Breast epithelium (tissue), 4 donors: Measurements from ENCODE around the gene OAS1. TPM values are rescaled to one million over a fixed set of nuclear protein-coding genes. Genes with fewer than 3 reads are reported as not detected.
"Not testable (repeated sequence)": the region's sequence is repeated elsewhere in the genome, so short reads cannot be mapped to it uniquely, and the experiment has no call there.

Experiments used
- DNase-seq, 2 donors: peaks; one replicate each; pipeline ENCODE4 v3.0.0-alpha.2; 2019; ENCODE audit warnings: low spot score in 2 of 2
- H3K27ac ChIP-seq, 2 donors: fragments of 200-600 bp; sonication (generic) in 1 of 2; one replicate each; pipeline ENCODE4 v1.5.1; 2016 to 2019; ENCODE audit warnings: mild to moderate bottlenecking in 1 of 2
- H3K27me3 ChIP-seq, 2 donors: fragments of 200-600 bp; sonication (generic) in 1 of 2; one replicate each; pipeline versions ENCODE4 v1.5.1 to v1.6.0; 2017 to 2019; ENCODE audit warnings: control low read depth in 1 of 2, mild to moderate bottlenecking in 1 of 2
- H3K36me3 ChIP-seq: fragments of 200-600 bp; one replicate; pipeline ENCODE4 v1.5.1; 2019
- H3K4me1 ChIP-seq, 2 donors: fragments of 200-600 bp; sonication (generic); one replicate each; pipeline ENCODE4 v1.5.1; 2016 to 2019; ENCODE audit warnings: control low read depth in 1 of 2
- H3K4me3 ChIP-seq, 3 donors: fragments of 200-600 bp; sonication (generic); 1 replicate in 2 of 3; 2 replicates in 1 of 3; pipeline ENCODE4 v1.5.1; 2016 to 2019; ENCODE audit warnings: mild to moderate bottlenecking in 3 of 3, moderate library complexity in 2 of 3
- H3K9me3 ChIP-seq, 2 donors: fragments of 200-600 bp; sonication (generic) in 1 of 2; one replicate each; pipeline ENCODE4 v1.5.1; 2016 to 2019; ENCODE audit warnings: control low read depth in 1 of 2
- CTCF ChIP-seq, 3 donors: fragments of 450-650 bp; IDR thresholded peaks; one replicate each; pipeline ENCODE4 v1.5.1; 2016 to 2017; ENCODE audit warnings: antibody characterized with exemption in 3 of 3, mild to moderate bottlenecking in 3 of 3, moderate library complexity in 3 of 3
- POLR2A ChIP-seq: fragments of 450-650 bp; IDR thresholded peaks from one replicate; pipeline ENCODE4 v1.6.1; 2016; ENCODE audit warnings: antibody characterized with exemption, mild to moderate bottlenecking, moderate library complexity
- POLR2AphosphoS5 ChIP-seq, 3 donors: sonication (generic); formaldehyde crosslinking; IDR thresholded peaks; one replicate each; pipeline ENCODE4 v1.6.1; 2017; ENCODE audit warnings: antibody characterized with exemption in 3 of 3
- intact Hi-C: fragments of 100-400 bp; cut with DNase I; formaldehyde crosslinking; loops from one replicate; pipeline ENCODE4 v1.15.1; 2023; ENCODE audit warnings: low total_unique reads
- total RNA-seq, 3 donors: library from RNA; depleted of rRNA; stranded (reverse); fragments of >200 nt; gene quantifications; one replicate each; pipeline ENCODE4 v1.1.0, GENCODE V29; 2016

OAS1 gene
- total RNA-seq, 3 donors from 2014 or later = 21.4 to 39.4 (median 23.3) TPM

- Histone ChIP-seq H3K27ac (peak overlapping the region; percentile 62 to 84), H3K27me3 (no peaks in the 10 kb centered on the region), H3K4me3 (peak overlapping the region; percentile 41 to 76 (median 53)), H3K36me3 (no peaks in the 10 kb centered on the region), H3K9me3 (peaks cover 0 to 3% of the 10 kb centered on the region in 2 donors), H3K4me1 (peaks cover 0 to 5% of the 10 kb centered on the region in 2 donors)
- TF ChIP-seq POLR2AphosphoS5 (IDR thresholded peaks at IDR 0.05) = no peak
- TF ChIP-seq CTCF (IDR thresholded peaks at IDR 0.05) = no peak
- TF ChIP-seq POLR2A = no peak
- intact Hi-C loops = no loop called here
- no peak for DNase-seq
Measured at GRCh38 chr12:112907415-112908157, 824 bp downstream of the OAS1 start.

GRCh38 chr12:112908548-112908947, 1.8 kb downstream of the OAS1 start:
- Histone ChIP-seq H3K27me3 (no peaks in the 10 kb centered on the region), H3K9me3 (peaks cover 7 to 13% of the 10 kb centered on the region in 2 donors), H3K27ac (no peak overlapping the region), H3K4me1 (peaks cover 0 to 5% of the 10 kb centered on the region in 2 donors), H3K4me3 (peak overlapping the region in 2 of 3 donors; percentile 53 to 76), H3K36me3 (no peaks in the 10 kb centered on the region)
- intact Hi-C loops = no loop called here
- no peak for DNase-seq
- TF ChIP-seq POLR2A (no peak), POLR2AphosphoS5 (IDR thresholded peaks at IDR 0.05) (no peak), CTCF (IDR thresholded peaks at IDR 0.05) (no peak)

GRCh38 chr12:112909693-112910092, 2.9 kb downstream of the OAS1 start:
- no peak overlapping the region for H3K27ac ChIP-seq
- H3K4me1 ChIP-seq = peaks cover 0 to 5% of the 10 kb centered on the region in 2 donors
- no peaks in the 10 kb centered on the region for H3K27me3 ChIP-seq
- peaks cover 7 to 20% of the 10 kb centered on the region in 2 donors for H3K9me3 ChIP-seq
- H3K36me3 ChIP-seq = no peaks in the 10 kb centered on the region
- DNase-seq = no peak
- intact Hi-C loops = no loop called here
- TF ChIP-seq POLR2A (no peak), CTCF (IDR thresholded peaks at IDR 0.05) (no peak), POLR2AphosphoS5 (IDR thresholded peaks at IDR 0.05) (no peak)
- H3K4me3 ChIP-seq = no peak overlapping the region

GRCh38 chr12:112913038-112913688, 6.4 kb downstream of the OAS1 start:
- no peaks in the 10 kb centered on the region for H3K27me3 ChIP-seq
- no peak overlapping the region for H3K27ac ChIP-seq
- no peak overlapping the region for H3K4me3 ChIP-seq
- no peak for DNase-seq
- H3K9me3 ChIP-seq = peaks cover 7 to 20% of the 10 kb centered on the region in 2 donors
- TF ChIP-seq POLR2A (no peak), CTCF (IDR thresholded peaks at IDR 0.05) (no peak), POLR2AphosphoS5 (IDR thresholded peaks at IDR 0.05) (no peak)
- no peaks in the 10 kb centered on the region for H3K4me1 ChIP-seq
- intact Hi-C loops = no loop called here
- no peaks in the 10 kb centered on the region for H3K36me3 ChIP-seq

- intact Hi-C loops, H3K27me3 ChIP-seq, H3K4me3 ChIP-seq, DNase-seq, H3K27ac ChIP-seq, H3K4me1 ChIP-seq, H3K36me3 ChIP-seq: not testable (repeated sequence)
- peaks cover 7 to 20% of the 10 kb centered on the region in 2 donors for H3K9me3 ChIP-seq
Measured at GRCh38 chr12:112913888-112914287, 7.1 kb downstream of the OAS1 start.
